NK-92 (cell line): ENCODE measurements around the gene ASB16.
"Not testable (repeated sequence)": the region's sequence is repeated elsewhere in the genome, so short reads cannot be mapped to it uniquely, and the experiment has no call there.

Experiments
- DNase-seq: peaks from one replicate; lab custom pipeline; 2025; ENCODE audit not compliant: unreplicated experiment; lab: John Stamatoyannopoulos, UW

The ASB16 gene

GRCh38 chr17:44146375-44147346 is 23.8 kb upstream of the ASB16 start:
- no peak for DNase-seq

GRCh38 chr17:44147812-44148211 is 22.7 kb upstream of the ASB16 start:
- DNase-seq = no peak

GRCh38 chr17:44149066-44149465 is 21.4 kb upstream of the ASB16 start:
- DNase-seq = not testable (repeated sequence)

GRCh38 chr17:44149750-44150329 is 20.7 kb upstream of the ASB16 start:
- DNase-seq = no peak

- DNase-seq = no peak
Measured at GRCh38 chr17:44152875-44153274, 17.6 kb upstream of the ASB16 start.

GRCh38 chr17:44155488-44155887 is 15.0 kb upstream of the ASB16 start:
- DNase-seq = no peak

GRCh38 chr17:44159519-44160210 is 10.8 kb upstream of the ASB16 start:
- DNase-seq = no peak

- DNase-seq = no peak
Measured at GRCh38 chr17:44164476-44164875, 6.0 kb upstream of the ASB16 start.

GRCh38 chr17:44167181-44167861 is 3.2 kb upstream of the ASB16 start:
- DNase-seq = no peak

GRCh38 chr17:44170135-44170498 is 387 bp upstream of the ASB16 start:
- DNase-seq = no peak

- DNase-seq = no peak
Measured at GRCh38 chr17:44171931-44172455, 1.5 kb downstream of the ASB16 start.

GRCh38 chr17:44174427-44174826 is 3.9 kb downstream of the ASB16 start:
- DNase-seq = no peak

- no peak for DNase-seq
Measured at GRCh38 chr17:44176257-44176656, 5.8 kb downstream of the ASB16 start.

GRCh38 chr17:44176671-44177501 is 6.4 kb downstream of the ASB16 start:
- DNase-seq = no peak

- DNase-seq = no peak
Measured at GRCh38 chr17:44177640-44178039, 7.1 kb downstream of the ASB16 start.

GRCh38 chr17:44178133-44178532 is 7.6 kb downstream of the ASB16 start:
- DNase-seq = no peak

- DNase-seq = no peak
Measured at GRCh38 chr17:44183024-44183423, 12.5 kb downstream of the ASB16 start.

- DNase-seq = no peak
Measured at GRCh38 chr17:44184212-44184810, 13.8 kb downstream of the ASB16 start.

- peak; percentile 96 for DNase-seq
Measured at GRCh38 chr17:44186307-44187130, 16.0 kb downstream of the ASB16 start, which contains the start of gene TMUB2. Gene TMUB2, plus strand, starts transcription at chr17:44186972. Its CDS starts 737 bp downstream, at chr17:44187709.
